GM12874 (cell line): Measurements from ENCODE around the gene KCNJ2.

Experiments used
- TF ChIP-seq, protein P1 (sequence below): IDR thresholded peaks from 2 replicates; pipeline ENCODE4 v1.5.1; 2011; ENCODE audit warnings: low read depth, mild to moderate bottlenecking, control low read depth, low read length, moderate library complexity; ENCODE audit not compliant: insufficient read depth

The KCNJ2 gene

DNA sequence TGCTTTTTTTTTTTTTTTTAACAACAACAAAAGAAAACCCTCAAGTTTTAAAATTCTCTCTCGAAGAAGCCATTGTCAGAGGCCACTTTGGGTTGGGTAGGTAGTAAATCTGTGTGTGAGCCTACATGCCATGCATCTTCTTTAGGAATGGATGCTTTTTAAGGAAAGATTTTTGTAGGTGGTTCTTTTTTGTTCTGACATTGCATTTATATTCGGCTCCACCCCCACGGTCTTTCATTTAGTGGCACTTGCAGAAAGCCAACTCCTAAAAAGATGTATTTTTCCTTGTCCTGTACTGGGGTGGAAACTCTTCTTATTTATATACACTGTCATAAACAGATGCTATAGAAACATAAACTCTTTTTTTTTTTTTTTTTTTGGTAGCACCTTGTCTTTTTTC is 35.1 kb downstream of the KCNJ2 start:
- TF ChIP-seq, protein P1, sequence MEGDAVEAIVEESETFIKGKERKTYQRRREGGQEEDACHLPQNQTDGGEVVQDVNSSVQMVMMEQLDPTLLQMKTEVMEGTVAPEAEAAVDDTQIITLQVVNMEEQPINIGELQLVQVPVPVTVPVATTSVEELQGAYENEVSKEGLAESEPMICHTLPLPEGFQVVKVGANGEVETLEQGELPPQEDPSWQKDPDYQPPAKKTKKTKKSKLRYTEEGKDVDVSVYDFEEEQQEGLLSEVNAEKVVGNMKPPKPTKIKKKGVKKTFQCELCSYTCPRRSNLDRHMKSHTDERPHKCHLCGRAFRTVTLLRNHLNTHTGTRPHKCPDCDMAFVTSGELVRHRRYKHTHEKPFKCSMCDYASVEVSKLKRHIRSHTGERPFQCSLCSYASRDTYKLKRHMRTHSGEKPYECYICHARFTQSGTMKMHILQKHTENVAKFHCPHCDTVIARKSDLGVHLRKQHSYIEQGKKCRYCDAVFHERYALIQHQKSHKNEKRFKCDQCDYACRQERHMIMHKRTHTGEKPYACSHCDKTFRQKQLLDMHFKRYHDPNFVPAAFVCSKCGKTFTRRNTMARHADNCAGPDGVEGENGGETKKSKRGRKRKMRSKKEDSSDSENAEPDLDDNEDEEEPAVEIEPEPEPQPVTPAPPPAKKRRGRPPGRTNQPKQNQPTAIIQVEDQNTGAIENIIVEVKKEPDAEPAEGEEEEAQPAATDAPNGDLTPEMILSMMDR, result no peak

DNA sequence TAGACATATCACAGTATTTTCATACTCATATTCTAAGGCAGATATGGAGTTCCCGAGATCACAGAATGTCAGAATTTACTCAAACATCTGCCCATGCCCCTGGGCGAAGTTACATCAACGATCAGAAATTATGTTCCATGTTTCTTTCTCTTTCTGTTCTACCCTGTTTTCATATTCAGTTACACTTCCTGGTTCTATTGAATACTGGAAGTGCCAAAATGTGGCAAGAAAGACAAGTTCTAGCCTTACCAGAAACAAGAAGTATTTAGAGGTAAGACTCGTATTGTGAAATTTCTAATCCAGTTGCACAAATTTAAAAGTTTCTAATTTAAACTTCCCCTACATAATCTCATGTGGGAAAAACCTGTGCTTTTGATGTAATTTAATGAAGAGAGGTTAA is 36.1 kb downstream of the KCNJ2 start:
- TF ChIP-seq, protein P1, result no peak

DNA sequence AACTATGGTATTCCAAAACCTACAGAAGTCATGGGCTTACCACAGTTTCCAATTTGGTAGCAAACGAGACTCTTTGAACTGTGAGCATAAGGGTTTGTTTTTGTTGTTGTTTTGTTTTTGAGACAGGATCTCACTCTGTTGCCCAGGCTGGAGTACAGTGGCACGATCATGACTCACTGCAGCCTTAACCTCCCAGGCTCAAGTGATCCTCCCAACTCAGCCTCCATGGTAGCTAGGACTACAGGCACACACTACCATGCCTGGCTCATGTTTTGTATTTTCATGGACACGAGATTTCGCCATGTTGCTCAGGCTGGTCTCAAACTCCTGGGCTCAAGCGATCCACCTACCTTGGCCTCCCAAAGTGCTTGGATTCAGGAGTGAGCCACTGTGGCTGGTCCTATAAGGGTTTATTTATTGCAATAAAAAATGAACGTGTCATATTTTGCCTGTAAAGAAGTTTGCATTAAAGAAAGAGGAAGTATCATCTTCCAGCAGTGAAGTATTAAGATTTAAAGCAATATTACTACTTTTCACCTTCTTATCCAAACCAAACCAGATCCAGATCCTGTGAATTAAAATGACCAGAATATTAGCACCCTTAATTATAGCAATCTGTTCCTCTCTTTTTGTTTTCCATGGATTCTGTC is 37.2 kb downstream of the KCNJ2 start:
- TF ChIP-seq, protein P1, result no peak

DNA sequence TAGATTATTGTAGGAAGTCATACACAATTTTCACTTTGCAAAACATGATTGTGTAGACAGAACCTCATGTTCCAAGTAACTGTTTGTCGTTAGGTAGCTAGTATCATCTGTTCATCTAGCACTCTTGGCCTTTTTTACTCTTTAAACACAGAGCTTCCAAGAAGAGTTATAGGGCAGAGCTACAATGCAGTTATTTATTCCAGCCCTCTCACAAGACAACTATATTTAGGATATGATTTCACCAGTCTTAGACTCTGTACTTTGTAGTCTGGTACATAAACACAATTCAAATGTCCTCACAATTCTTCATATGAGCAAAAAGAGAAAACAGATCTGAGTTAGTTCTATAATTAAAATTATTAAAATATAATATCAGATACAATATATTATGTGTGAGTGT is 37.9 kb downstream of the KCNJ2 start:
- TF ChIP-seq, protein P1, result no peak

DNA sequence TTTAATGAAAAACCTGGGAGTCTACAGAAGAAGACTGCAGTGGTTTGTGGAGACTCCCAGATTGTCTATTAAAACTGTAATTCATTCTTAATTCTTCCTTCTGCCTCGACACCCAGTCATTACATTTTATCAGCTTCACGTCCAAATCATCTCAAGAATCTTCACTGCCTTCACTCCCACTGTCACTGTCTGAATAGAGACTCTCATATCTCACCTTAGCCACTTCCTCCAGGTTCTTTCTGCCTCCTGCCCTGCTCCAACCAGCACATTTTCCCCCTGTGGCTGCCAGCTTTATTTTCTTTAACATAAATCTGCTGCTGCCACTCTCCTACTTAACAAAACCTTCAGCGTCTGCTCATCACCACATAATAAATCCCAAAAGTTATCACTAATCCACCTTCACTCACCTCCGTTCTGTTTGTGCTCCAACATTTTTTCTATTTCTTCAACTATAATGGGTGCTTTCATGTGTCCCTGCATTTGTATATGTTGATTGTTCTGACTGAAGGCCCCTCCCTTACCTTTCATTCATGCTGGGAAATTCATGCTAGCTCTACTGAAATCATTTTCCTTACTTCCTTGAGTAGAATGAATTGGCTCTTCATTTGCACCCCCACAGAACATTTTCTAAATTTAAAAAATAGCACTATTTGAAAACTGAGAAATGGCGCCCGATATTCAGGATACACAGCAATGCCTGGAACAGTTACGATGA is 38.9 kb downstream of the KCNJ2 start:
- TF ChIP-seq, protein P1, result no peak

DNA sequence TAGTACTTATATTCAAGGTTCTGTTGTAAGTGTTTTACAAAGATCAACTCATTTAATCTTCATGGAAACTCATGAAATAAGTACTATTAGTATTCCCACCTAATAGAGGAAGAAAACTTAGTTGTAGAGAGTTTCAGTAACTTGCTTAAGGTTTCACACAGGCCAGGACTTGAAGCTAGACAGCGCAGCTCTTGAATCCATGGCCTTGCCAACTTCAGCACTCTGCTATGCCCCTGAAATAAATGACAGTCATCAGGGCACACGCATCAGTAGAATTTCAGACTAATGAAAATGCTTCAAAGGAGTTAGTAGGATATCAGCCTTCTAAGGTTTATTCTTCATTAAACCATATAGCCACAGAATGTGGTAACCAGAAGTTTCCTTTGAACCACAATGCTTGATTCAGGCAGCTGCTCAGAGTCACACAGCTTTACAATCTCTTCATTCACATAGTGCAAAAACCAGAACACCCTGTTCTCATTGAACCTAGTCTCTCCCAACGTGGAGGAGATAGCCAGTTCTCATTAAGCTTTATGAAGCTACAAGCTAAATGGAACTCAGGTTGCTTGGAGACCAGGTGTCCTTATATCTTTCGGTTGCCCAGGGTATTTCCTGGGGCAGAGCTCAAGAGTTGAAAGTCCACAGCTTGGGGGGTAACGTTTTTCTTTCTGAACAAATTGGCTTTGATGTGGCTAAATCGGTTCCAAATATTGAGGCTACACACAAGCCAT is 39.7 kb downstream of the KCNJ2 start:
- TF ChIP-seq, protein P1, result no peak

DNA sequence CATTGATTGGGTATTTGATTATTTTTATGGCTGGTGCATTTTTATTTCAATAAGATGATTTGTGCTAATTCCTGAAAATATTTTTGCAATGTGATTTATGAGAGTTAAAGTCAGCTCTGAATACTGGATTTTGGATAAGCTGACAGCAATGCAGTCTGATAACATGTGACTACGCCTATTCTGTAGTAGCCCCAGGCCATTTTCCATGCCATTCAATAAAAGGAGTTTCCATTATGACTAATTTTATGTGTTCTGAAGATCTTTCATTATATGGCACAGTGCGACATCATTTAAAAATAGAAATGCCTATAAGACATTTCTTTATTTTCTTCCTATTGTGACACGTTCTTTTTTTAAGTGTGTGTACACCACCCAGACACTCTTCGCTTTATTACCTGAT is 46.3 kb downstream of the KCNJ2 start:
- TF ChIP-seq, protein P1, result no peak
